Kidney (tissue), 14 donors: ENCODE results near the gene CAP2. TPM values are rescaled to one million over a fixed set of nuclear protein-coding genes. Genes with fewer than 3 reads are reported as not detected.

Experiments
- DNase-seq, 5 donors: peaks; one replicate each; pipeline ENCODE4 v3.0.0-alpha.2; 2013 to 2020
- FAIRE-seq: peaks from 2 replicates; lab custom pipeline; 2012; peaks lifted over from hg19 to GRCh38; lab: Jason Lieb, UNC
- H3K27ac ChIP-seq, 2 donors: one replicate each; pipeline ENCODE4 v1.7.0; 2013; ENCODE audit warnings: low read depth in 2 of 2, low read length in 2 of 2, inconsistent platforms in 1 of 2
- H3K27me3 ChIP-seq: one replicate; pipeline ENCODE4 v1.7.1; 2013; ENCODE audit warnings: low read length, inconsistent platforms; ENCODE audit not compliant: control insufficient read depth, insufficient read depth
- H3K36me3 ChIP-seq, 3 donors: one replicate each; pipeline versions ENCODE4 v1.7.0 to v1.7.1; 2013; ENCODE audit warnings: low read length in 3 of 3, control low read depth in 1 of 3, inconsistent platforms in 1 of 3; ENCODE audit not compliant: insufficient read depth in 3 of 3, control insufficient read depth in 2 of 3
- H3K4me1 ChIP-seq, 3 donors: one replicate each; pipeline versions ENCODE4 v1.7.0 to v1.7.1; 2013; ENCODE audit warnings: low read length in 3 of 3, inconsistent platforms in 1 of 3, low read depth in 1 of 3; ENCODE audit not compliant: control insufficient read depth in 2 of 3, insufficient read depth in 2 of 3
- H3K4me3 ChIP-seq, 3 donors: one replicate each; pipeline versions ENCODE4 v1.7.0 to v1.8.1; 2013; ENCODE audit warnings: low read length in 3 of 3, control low read depth in 1 of 3, inconsistent platforms in 1 of 3
- H3K9ac ChIP-seq, 3 donors: one replicate each; pipeline versions ENCODE4 v1.7.0 to v1.7.1; 2013; ENCODE audit warnings: low read length in 3 of 3, control low read depth in 1 of 3, inconsistent platforms in 1 of 3
- H3K9me3 ChIP-seq, 3 donors: one replicate each; pipeline versions ENCODE4 v1.7.0 to v1.7.1; 2013; ENCODE audit warnings: low read length in 3 of 3, control low read depth in 1 of 3, inconsistent platforms in 1 of 3; ENCODE audit not compliant: control insufficient read depth in 2 of 3, insufficient read depth in 1 of 3
- CTCF ChIP-seq: IDR thresholded peaks from 3 replicates; pipeline ENCODE4 v1.5.1; 2012; ENCODE audit warnings: mild to moderate bottlenecking, moderate library complexity, borderline replicate concordance; ENCODE audit not compliant: insufficient read depth; ENCODE audit errors: extremely low read depth
- intact Hi-C: fragments of 100-400 bp; cut with DNase I; formaldehyde crosslinking; loops from one replicate; pipeline ENCODE4 v1.11.1; 2022
- polyA plus RNA-seq: library from polyadenylated mRNA; stranded (reverse); fragments of 350-450 nt; fragmentation: Illumina TruSeq; extraction: RNeasy Lipid Tissue Mini Kit (QIAGEN cat#74804); gene quantifications from one replicate; pipeline ENCODE4 v1.2.3, GENCODE V29; 2014; ENCODE audit warnings: low read depth, low replicate concordance; ENCODE audit not compliant: insufficient read depth
- total RNA-seq: library from RNA; stranded (reverse); fragmentation: NEBNext Ultra II Directional; extraction: Animal tissue kit (Norgen Biotek cat#: 25700); gene quantifications from one replicate; pipeline ENCODE4 v1.2.1, GENCODE V29; 2021
- donor health status: control.
- donor health status: control.
- donor health status: control.
- donor health status: control.
- donor health status: control.
- donor health status: DM: yes; HTN: yes; CAD: no.
- donor health status: Normal renal cell carcinoma (clear cell type).

CAP2 gene
- total and polyA plus RNA-seq, 2 donors from 2014 or later, result 9.8 to 15.7 TPM

- Histone ChIP-seq H3K9ac (no peak overlapping the region), H3K27me3 (no peaks in the 10 kb centered on the region), H3K9me3 (no peaks in the 10 kb centered on the region), H3K4me3 (no peak overlapping the region), H3K36me3 (no peaks in the 10 kb centered on the region), H3K4me1 (no peaks in the 10 kb centered on the region), H3K27ac (no peak overlapping the region)
- DNase-seq (no peak), FAIRE-seq (no peak)
- no peak for TF ChIP-seq CTCF
- intact Hi-C loops, result no loop called here
These were observed 87.1 kb downstream of the CAP2 start for GRCh38 chr6:17480476-17480875.

GRCh38 chr6:17482711-17483110 is 89.3 kb downstream of the CAP2 start:
- no peak overlapping the region for H3K4me3 ChIP-seq
- no peaks in the 10 kb centered on the region for H3K4me1 ChIP-seq
- no peak overlapping the region for H3K9ac ChIP-seq
- H3K36me3 ChIP-seq, result no peaks in the 10 kb centered on the region
- H3K9me3 ChIP-seq, result no peaks in the 10 kb centered on the region
- TF ChIP-seq CTCF, result no peak
- no peaks in the 10 kb centered on the region for H3K27me3 ChIP-seq
- FAIRE-seq (no peak), DNase-seq (no peak)
- no peak overlapping the region for H3K27ac ChIP-seq
- intact Hi-C loops, result no loop called here

- no peak for TF ChIP-seq CTCF
- no peak for FAIRE-seq
- Histone ChIP-seq H3K4me3 (no peak overlapping the region), H3K27ac (no peak overlapping the region), H3K27me3 (no peaks in the 10 kb centered on the region), H3K9me3 (no peaks in the 10 kb centered on the region), H3K9ac (no peak overlapping the region), H3K4me1 (no peaks in the 10 kb centered on the region), H3K36me3 (no peaks in the 10 kb centered on the region)
- intact Hi-C loops, result no loop called here
- no peak for DNase-seq
These were observed 90.1 kb downstream of the CAP2 start for GRCh38 chr6:17483391-17484016.
